Adipocyte (in vitro differentiated cells): ENCODE results near the gene TMEM250.

ENCODE experiments used
- DNase-seq: peaks from one replicate; pipeline ENCODE4 v3.0.0-alpha.2; 2015; ENCODE audit warnings: low read depth
- H3K27me3 ChIP-seq: replicated peaks from 2 replicates; pipeline ENCODE4 v1.7.0; 2013; ENCODE audit warnings: mild to moderate bottlenecking, low read length, moderate library complexity; ENCODE audit not compliant: control insufficient read depth, insufficient read depth
- H3K36me3 ChIP-seq: 2 replicates; pipeline ENCODE4 v1.7.0; 2013; ENCODE audit warnings: low read length, mild to moderate bottlenecking, moderate library complexity; ENCODE audit not compliant: control insufficient read depth, insufficient read depth, severe bottlenecking
- H3K4me1 ChIP-seq: 2 replicates; pipeline ENCODE4 v1.7.0; 2013; ENCODE audit warnings: mild to moderate bottlenecking, low read length, moderate library complexity; ENCODE audit not compliant: control insufficient read depth, insufficient read depth
- H3K4me3 ChIP-seq: 2 replicates; pipeline ENCODE4 v1.7.0; 2013; ENCODE audit warnings: mild to moderate bottlenecking, low read length, moderate library complexity
- H3K9ac ChIP-seq: 2 replicates; pipeline ENCODE4 v1.7.0; 2013; ENCODE audit warnings: mild to moderate bottlenecking, low read length, moderate library complexity
- H3K9me3 ChIP-seq: 2 replicates; pipeline ENCODE4 v1.7.0; 2013; ENCODE audit warnings: mild to moderate bottlenecking, low read length, moderate library complexity; ENCODE audit not compliant: control insufficient read depth

TMEM250 gene

GRCh38 chr9:136146126-136147037 is 27.7 kb upstream of the TMEM250 start:
- H3K9ac ChIP-seq = no peak overlapping the region
- H3K4me1 ChIP-seq = no peaks in the 10 kb centered on the region
- no peaks in the 10 kb centered on the region for H3K9me3 ChIP-seq
- no peak for DNase-seq
- H3K36me3 ChIP-seq = no peaks in the 10 kb centered on the region
- no peak overlapping the region for H3K4me3 ChIP-seq
- peaks cover 61% of the 10 kb centered on the region for H3K27me3 ChIP-seq

GRCh38 chr9:136145580-136145979 is 26.9 kb upstream of the TMEM250 start:
- Histone ChIP-seq H3K27me3 (peaks cover 61% of the 10 kb centered on the region), H3K4me1 (no peaks in the 10 kb centered on the region)

GRCh38 chr9:136144450-136144849 is 25.8 kb upstream of the TMEM250 start:
- Histone ChIP-seq H3K36me3 (no peaks in the 10 kb centered on the region), H3K9me3 (no peaks in the 10 kb centered on the region), H3K4me1 (no peaks in the 10 kb centered on the region), H3K27me3 (peaks cover 57% of the 10 kb centered on the region), H3K9ac (no peak overlapping the region), H3K4me3 (no peak overlapping the region)
- DNase-seq = no peak

More at GRCh38 chr9:136145580-136145979, 26.9 kb upstream of the TMEM250 start:
- Histone ChIP-seq H3K36me3 (no peaks in the 10 kb centered on the region), H3K9me3 (no peaks in the 10 kb centered on the region), H3K9ac (no peak overlapping the region), H3K4me3 (no peak overlapping the region)
- no peak for DNase-seq

- Histone ChIP-seq H3K27me3 (peaks cover 50% of the 10 kb centered on the region), H3K36me3 (no peaks in the 10 kb centered on the region), H3K9me3 (no peaks in the 10 kb centered on the region), H3K9ac (no peak overlapping the region), H3K4me1 (no peaks in the 10 kb centered on the region), H3K4me3 (no peak overlapping the region)
- DNase-seq = peak; percentile 31
Observed at GRCh38 chr9:136143215-136144001, 24.7 kb upstream of the TMEM250 start.

GRCh38 chr9:136142859-136143214 is 24.2 kb upstream of the TMEM250 start:
- H3K27me3 ChIP-seq = peaks cover 46% of the 10 kb centered on the region

GRCh38 chr9:136142414-136142796 is 23.7 kb upstream of the TMEM250 start:
- Histone ChIP-seq H3K27me3 (peaks cover 45% of the 10 kb centered on the region), H3K4me1 (no peaks in the 10 kb centered on the region), H3K9ac (no peak overlapping the region), H3K36me3 (no peaks in the 10 kb centered on the region), H3K9me3 (no peaks in the 10 kb centered on the region), H3K4me3 (no peak overlapping the region)
- no peak for DNase-seq

More at GRCh38 chr9:136142859-136143214, 24.2 kb upstream of the TMEM250 start:
- no peak for DNase-seq
- no peaks in the 10 kb centered on the region for H3K4me1 ChIP-seq
- H3K9me3 ChIP-seq = no peaks in the 10 kb centered on the region
- no peak overlapping the region for H3K4me3 ChIP-seq
- no peak overlapping the region for H3K9ac ChIP-seq
- no peaks in the 10 kb centered on the region for H3K36me3 ChIP-seq

- no peak for DNase-seq
- H3K4me3 ChIP-seq = no peak overlapping the region
- H3K9me3 ChIP-seq = no peaks in the 10 kb centered on the region
- H3K36me3 ChIP-seq = no peaks in the 10 kb centered on the region
- no peaks in the 10 kb centered on the region for H3K4me1 ChIP-seq
- no peak overlapping the region for H3K9ac ChIP-seq
- peaks cover 46% of the 10 kb centered on the region for H3K27me3 ChIP-seq
Observed at GRCh38 chr9:136141682-136142413, 23.2 kb upstream of the TMEM250 start.

GRCh38 chr9:136140966-136141365 is 22.3 kb upstream of the TMEM250 start:
- no peak for DNase-seq
- Histone ChIP-seq H3K9me3 (no peaks in the 10 kb centered on the region), H3K4me3 (no peak overlapping the region), H3K36me3 (no peaks in the 10 kb centered on the region), H3K27me3 (peaks cover 44% of the 10 kb centered on the region), H3K4me1 (no peaks in the 10 kb centered on the region), H3K9ac (no peak overlapping the region)

- no peaks in the 10 kb centered on the region for H3K9me3 ChIP-seq
- no peak overlapping the region for H3K9ac ChIP-seq
- H3K4me1 ChIP-seq = no peaks in the 10 kb centered on the region
- H3K4me3 ChIP-seq = no peak overlapping the region
- no peak for DNase-seq
- H3K27me3 ChIP-seq = peaks cover 44% of the 10 kb centered on the region
- no peaks in the 10 kb centered on the region for H3K36me3 ChIP-seq
Observed at GRCh38 chr9:136140046-136140445, 21.4 kb upstream of the TMEM250 start.

- H3K27me3 ChIP-seq = peaks cover 42% of the 10 kb centered on the region
- H3K4me3 ChIP-seq = no peak overlapping the region
- H3K36me3 ChIP-seq = no peaks in the 10 kb centered on the region
- H3K9ac ChIP-seq = no peak overlapping the region
- DNase-seq = no peak
- no peaks in the 10 kb centered on the region for H3K9me3 ChIP-seq
- no peaks in the 10 kb centered on the region for H3K4me1 ChIP-seq
Observed at GRCh38 chr9:136138566-136138965, 19.9 kb upstream of the TMEM250 start.
